GM23338 (cell line): ENCODE data around the gene USP50. TPM values are rescaled to one million over a fixed set of nuclear protein-coding genes. Genes with fewer than 3 reads are reported as not detected.

Experiments used
- ATAC-seq: fragments of 200-7000 bp; cut with Tn5 transposase; 3 replicates; pipeline ENCODE4 v1.9.1; 2020
- DNase-seq: peaks from one replicate; pipeline ENCODE4 v3.0.0-alpha.2; 2015; ENCODE audit warnings: low spot score
- H2AFZ ChIP-seq: fragments of 200-600 bp; sonication (generic); 2 replicates; pipeline ENCODE4 v1.8.0; 2016; ENCODE audit warnings: antibody characterized with exemption, mild to moderate bottlenecking, moderate library complexity
- H3F3A ChIP-seq: fragments of 200-600 bp; sonication (generic); replicated peaks from 2 replicates; pipeline ENCODE4 v1.8.0; 2017; ENCODE audit warnings: antibody characterized with exemption, mixed run types, low read depth
- H3K27ac ChIP-seq: fragments of 200-600 bp; sonication (generic); 2 replicates; pipeline ENCODE4 v1.6.1; 2016; ENCODE audit warnings: low read depth
- H3K27me3 ChIP-seq: fragments of 200-600 bp; sonication (generic); 2 replicates; pipeline ENCODE4 v1.8.0; 2016; ENCODE audit warnings: mild to moderate bottlenecking, mixed run types, moderate library complexity; ENCODE audit not compliant: insufficient read depth
- H3K36me3 ChIP-seq: fragments of 200-600 bp; sonication (generic); 2 replicates; pipeline ENCODE4 v1.8.0; 2016; ENCODE audit warnings: mild to moderate bottlenecking; ENCODE audit not compliant: insufficient read depth
- H3K4me1 ChIP-seq: fragments of 200-600 bp; sonication (generic); 2 replicates; pipeline ENCODE4 v1.8.0; 2016; ENCODE audit warnings: mild to moderate bottlenecking, moderate library complexity; ENCODE audit not compliant: insufficient read depth
- H3K4me2 ChIP-seq: fragments of 200-600 bp; sonication (generic); 2 replicates; pipeline ENCODE4 v1.7.1; 2017; ENCODE audit warnings: mixed run types
- H3K4me3 ChIP-seq: fragments of 200-600 bp; sonication (generic); 2 replicates; pipeline ENCODE4 v1.6.1; 2016; ENCODE audit warnings: mixed run types
- H3K79me2 ChIP-seq: fragments of 200-600 bp; sonication (generic); replicated peaks from 2 replicates; pipeline ENCODE4 v1.8.0; 2017; ENCODE audit warnings: mild to moderate bottlenecking; ENCODE audit not compliant: insufficient read depth
- H3K9me2 ChIP-seq: fragments of 200-600 bp; sonication (generic); 2 replicates; pipeline ENCODE4 v1.8.0; 2017; ENCODE audit not compliant: insufficient read depth
- H4K20me1 ChIP-seq: fragments of 200-600 bp; sonication (generic); replicated peaks from 2 replicates; pipeline ENCODE4 v1.8.0; 2017; ENCODE audit warnings: mild to moderate bottlenecking; ENCODE audit not compliant: insufficient read depth
- H3K27ac Mint-ChIP-seq: 2 replicates; pipeline ENCODE4 v1.8.0; 2020; ENCODE audit warnings: inconsistent platforms, mild to moderate bottlenecking, moderate library complexity, mixed read lengths
- H3K27me3 Mint-ChIP-seq: 3 replicates; pipeline ENCODE4 v1.8.0; 2022; ENCODE audit warnings: low read depth, mild to moderate bottlenecking, moderate library complexity, mixed read lengths, inconsistent platforms; ENCODE audit not compliant: insufficient read depth, poor library complexity
- H3K36me3 Mint-ChIP-seq: 3 replicates; pipeline ENCODE4 v1.8.0; 2021; ENCODE audit warnings: low read depth, mild to moderate bottlenecking, inconsistent platforms, moderate library complexity, mixed read lengths
- H3K4me1 Mint-ChIP-seq: 3 replicates; pipeline ENCODE4 v1.8.0; 2020; ENCODE audit warnings: mild to moderate bottlenecking, inconsistent platforms, mixed read lengths
- H3K4me3 Mint-ChIP-seq: 3 replicates; pipeline ENCODE4 v1.8.0; 2021; ENCODE audit warnings: moderate library complexity, mild to moderate bottlenecking, inconsistent platforms, mixed read lengths
- H3K9me3 Mint-ChIP-seq: 3 replicates; pipeline ENCODE4 v1.8.0; 2020; ENCODE audit warnings: moderate library complexity, mild to moderate bottlenecking, inconsistent platforms, mixed read lengths
- CREB1 ChIP-seq: fragments of 250-450 bp; sonication (Bioruptor Pico); IDR thresholded peaks from 2 replicates; pipeline ENCODE4 v1.5.0; 2020; ENCODE audit warnings: low read depth, mild to moderate bottlenecking, moderate library complexity
- EZH2 ChIP-seq: fragments of 200-600 bp; sonication (generic); IDR thresholded peaks from one replicate; pipeline ENCODE4 v1.8.0; 2017; ENCODE audit warnings: antibody characterized with exemption, mild to moderate bottlenecking, low read depth; ENCODE audit not compliant: unreplicated experiment
- JUNB ChIP-seq: IDR thresholded peaks from one replicate; pipeline ENCODE4 v1.6.1; 2016; ENCODE audit warnings: antibody characterized with exemption; ENCODE audit not compliant: unreplicated experiment
- POLR2AphosphoS5 ChIP-seq: IDR thresholded peaks from 2 replicates; pipeline ENCODE4 v1.6.1; 2016; ENCODE audit warnings: antibody characterized with exemption, low read depth
- REST ChIP-seq: IDR thresholded peaks from one replicate; pipeline ENCODE4 v1.6.1; 2018; ENCODE audit warnings: antibody characterized with exemption; ENCODE audit not compliant: unreplicated experiment
- STAT1 ChIP-seq: IDR thresholded peaks from one replicate; pipeline ENCODE4 v1.6.1; 2016; ENCODE audit warnings: antibody characterized with exemption; ENCODE audit not compliant: unreplicated experiment
- ZNF331 ChIP-seq: fragments of 250-450 bp; sonication (Bioruptor Pico); IDR thresholded peaks from 2 replicates; pipeline ENCODE4 v1.5.0; 2020; ENCODE audit warnings: low read depth, mild to moderate bottlenecking, moderate library complexity
- polyA plus RNA-seq: library from polyadenylated mRNA; unstranded; fragments of >200 nt; fragmentation: Nextera tagmentation; extraction: Ambion mirVana; gene quantifications from 2 replicates; pipeline ENCODE4 v1.2.1, GENCODE V29; 2016
- total RNA-seq: library from RNA; depleted of rRNA; stranded (reverse); fragments of >200 nt; shearing (Covaris generic); gene quantifications from 2 replicates; pipeline ENCODE4 v1.2.3, GENCODE V29; 2014
- TF ChIP-seq, protein P1 (sequence below): IDR thresholded peaks from 2 replicates; pipeline ENCODE4 v1.6.1; 2016; ENCODE audit warnings: antibody characterized with exemption
- TF ChIP-seq, protein P2 (sequence below), 2 experiments: fragments of 200-600 bp in 1 of 2; sonication (generic) in 1 of 2; conservative IDR thresholded peaks; 2 replicates each; pipeline versions ENCODE4 v1.5.1 to v1.6.1; 2016 to 2017; ENCODE audit warnings: antibody characterized with exemption in 2 of 2, low read depth in 2 of 2, mild to moderate bottlenecking in 2 of 2, moderate library complexity in 1 of 2

USP50 gene
- total and polyA plus RNA-seq, 2 experiments from 2014 or later: 6.3 TPM; not detected in 1

- TF ChIP-seq, protein P1, sequence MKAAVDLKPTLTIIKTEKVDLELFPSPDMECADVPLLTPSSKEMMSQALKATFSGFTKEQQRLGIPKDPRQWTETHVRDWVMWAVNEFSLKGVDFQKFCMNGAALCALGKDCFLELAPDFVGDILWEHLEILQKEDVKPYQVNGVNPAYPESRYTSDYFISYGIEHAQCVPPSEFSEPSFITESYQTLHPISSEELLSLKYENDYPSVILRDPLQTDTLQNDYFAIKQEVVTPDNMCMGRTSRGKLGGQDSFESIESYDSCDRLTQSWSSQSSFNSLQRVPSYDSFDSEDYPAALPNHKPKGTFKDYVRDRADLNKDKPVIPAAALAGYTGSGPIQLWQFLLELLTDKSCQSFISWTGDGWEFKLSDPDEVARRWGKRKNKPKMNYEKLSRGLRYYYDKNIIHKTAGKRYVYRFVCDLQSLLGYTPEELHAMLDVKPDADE: no peak
- TF ChIP-seq CREB1 (CRISPR knock-in tag) (no peak), POLR2AphosphoS5 (no peak), ZNF331 (CRISPR knock-in tag) (no peak), EZH2 (no peak), STAT1 (no peak)
- TF ChIP-seq, protein P2, sequence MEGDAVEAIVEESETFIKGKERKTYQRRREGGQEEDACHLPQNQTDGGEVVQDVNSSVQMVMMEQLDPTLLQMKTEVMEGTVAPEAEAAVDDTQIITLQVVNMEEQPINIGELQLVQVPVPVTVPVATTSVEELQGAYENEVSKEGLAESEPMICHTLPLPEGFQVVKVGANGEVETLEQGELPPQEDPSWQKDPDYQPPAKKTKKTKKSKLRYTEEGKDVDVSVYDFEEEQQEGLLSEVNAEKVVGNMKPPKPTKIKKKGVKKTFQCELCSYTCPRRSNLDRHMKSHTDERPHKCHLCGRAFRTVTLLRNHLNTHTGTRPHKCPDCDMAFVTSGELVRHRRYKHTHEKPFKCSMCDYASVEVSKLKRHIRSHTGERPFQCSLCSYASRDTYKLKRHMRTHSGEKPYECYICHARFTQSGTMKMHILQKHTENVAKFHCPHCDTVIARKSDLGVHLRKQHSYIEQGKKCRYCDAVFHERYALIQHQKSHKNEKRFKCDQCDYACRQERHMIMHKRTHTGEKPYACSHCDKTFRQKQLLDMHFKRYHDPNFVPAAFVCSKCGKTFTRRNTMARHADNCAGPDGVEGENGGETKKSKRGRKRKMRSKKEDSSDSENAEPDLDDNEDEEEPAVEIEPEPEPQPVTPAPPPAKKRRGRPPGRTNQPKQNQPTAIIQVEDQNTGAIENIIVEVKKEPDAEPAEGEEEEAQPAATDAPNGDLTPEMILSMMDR (conservative IDR thresholded peaks at IDR 0.05; ENCODE audit: low read depth in 2 of 2): no peak
Measured at GRCh38 chr15:50503144-50503543, 43.3 kb downstream of the USP50 start (continued).

GRCh38 chr15:50501815-50502214 lies 44.7 kb downstream of the USP50 start:
- Mint-ChIP-seq H3K27ac (no peak overlapping the region), H3K4me1 (peaks cover 12% of the 10 kb centered on the region), H3K9me3 (no peaks in the 10 kb centered on the region), H3K27me3 (peaks cover 2% of the 10 kb centered on the region), H3K36me3 (peaks cover 31% of the 10 kb centered on the region; the same call in 2 of the 3 replicates), H3K4me3 (no peak overlapping the region)
- Histone ChIP-seq H3K4me3 (no peak overlapping the region), H3K27ac (no peak overlapping the region), H2AFZ (no peak overlapping the region), H3K9me2 (no peaks in the 10 kb centered on the region), H3K27me3 (no peaks in the 10 kb centered on the region), H3K79me2 (no peaks in the 10 kb centered on the region), H3K36me3 (peaks cover 24% of the 10 kb centered on the region), H3K4me2 (no peak overlapping the region), H3F3A (0 out of 2 replicates have a peak, but pooled peaks cover 3% of the 10 kb centered on the region), H4K20me1 (no peaks in the 10 kb centered on the region), H3K4me1 (peaks cover 11% of the 10 kb centered on the region; the same call in 1 of the 2 replicates)
- DNase-seq (no peak), ATAC-seq (no peak)
- TF ChIP-seq JUNB (no peak), REST (no peak)
- TF ChIP-seq, protein P1: no peak
- TF ChIP-seq, protein P2 (conservative IDR thresholded peaks at IDR 0.05; ENCODE audit: low read depth in 2 of 2): no peak
